HG03457 (cell line): ENCODE data around the gene LMNB1.

ENCODE experiments used
- ATAC-seq: cut with Tn5 transposase; IDR thresholded peaks from one replicate; pipeline ENCODE4 v1.9.1; 2021; ENCODE audit warnings: moderate number of reproducible peaks; ENCODE audit not compliant: unreplicated experiment

LMNB1 gene

DNA sequence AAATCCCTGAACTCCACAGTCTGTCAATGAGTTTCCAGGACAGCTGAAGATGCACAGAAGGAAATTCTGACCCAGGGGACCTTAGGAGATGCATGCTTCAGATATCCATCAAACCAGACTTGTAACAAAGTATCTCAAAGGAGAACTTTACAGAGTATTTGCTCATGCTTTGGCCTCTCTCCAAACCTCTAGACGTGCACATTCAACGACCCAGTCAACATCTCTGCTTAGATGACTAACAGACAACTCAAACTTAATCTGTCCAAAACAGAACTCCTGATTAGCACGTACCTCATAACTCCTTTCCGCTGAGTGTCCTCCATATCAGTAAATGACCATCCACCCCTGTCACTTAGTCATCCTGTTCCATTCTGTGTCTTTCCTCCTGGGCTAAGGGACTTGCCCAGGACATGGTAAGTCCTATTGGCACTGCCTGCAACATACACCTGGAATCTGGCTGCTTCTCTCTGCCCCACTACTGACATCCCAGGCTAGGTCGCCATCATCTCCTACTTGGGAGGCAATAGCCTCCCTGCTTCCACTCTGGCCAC is 107.4 kb downstream of the LMNB1 start:
- ATAC-seq, result no peak
